Heart right ventricle (tissue), 16 donors: ENCODE measurements around the gene TBRG4. TPM values are rescaled to one million over a fixed set of nuclear protein-coding genes. Genes with fewer than 3 reads are reported as not detected.

Source experiments
- ATAC-seq, 8 donors: fragments of 200-7000 bp; cut with Tn5 transposase; one replicate each; pipeline ENCODE4 v1.9.1; 2020; ENCODE audit warnings: mild to moderate bottlenecking in 8 of 8, moderate library complexity in 8 of 8, moderate number of reproducible peaks in 1 of 8
- DNase-seq, 2 donors: peaks; one replicate each; pipeline ENCODE4 v3.0.0-alpha.2; 2020
- H3K27ac ChIP-seq, 10 donors: fragments of 200-600 bp; sonication (generic) in 2 of 10; one replicate each; pipeline versions ENCODE4 v1.5.0 to v1.8.0; 2020 to 2022; ENCODE audit warnings: mild to moderate bottlenecking in 3 of 10
- H3K27me3 ChIP-seq, 7 donors: fragments of 200-600 bp; one replicate each; pipeline ENCODE4 v1.8.0; 2021 to 2022; ENCODE audit warnings: mild to moderate bottlenecking in 2 of 7
- H3K36me3 ChIP-seq, 9 donors: fragments of 200-600 bp; sonication (generic) in 1 of 9; one replicate each; pipeline versions ENCODE4 v1.5.0 to v1.8.0; 2020 to 2022; ENCODE audit warnings: mild to moderate bottlenecking in 2 of 9
- H3K4me1 ChIP-seq, 9 donors: fragments of 200-600 bp; sonication (generic) in 1 of 9; one replicate each; pipeline versions ENCODE4 v1.5.0 to v1.8.0; 2020 to 2022; ENCODE audit warnings: mild to moderate bottlenecking in 4 of 9
- H3K4me3 ChIP-seq, 10 donors: fragments of 200-600 bp; sonication (generic) in 2 of 10; one replicate each; pipeline versions ENCODE4 v1.5.0 to v1.8.0; 2020 to 2022; ENCODE audit warnings: mild to moderate bottlenecking in 7 of 10, moderate library complexity in 2 of 10
- H3K9me3 ChIP-seq, 11 donors: fragments of 200-600 bp in 10 of 11; sonication (generic) in 2 of 11; one replicate each; pipeline versions ENCODE4 v1.5.0 to v1.8.0; 2013 to 2022; ENCODE audit warnings: mild to moderate bottlenecking in 2 of 11, control low read depth in 1 of 11, moderate library complexity in 1 of 11
- CTCF ChIP-seq, 9 donors: fragments of 200-600 bp; sonication (generic) in 2 of 9; IDR thresholded peaks; one replicate each; pipeline versions ENCODE4 v1.5.0 to v1.8.0; 2021 to 2022; ENCODE audit warnings: antibody characterized with exemption in 9 of 9, mild to moderate bottlenecking in 5 of 9, moderate library complexity in 1 of 9
- WGBS, 2 donors: extraction: QIAGEN DNeasy Blood & Tissue Kit; methylation state at CpG; one replicate each; pipeline ENCODE4 v1.1.7; 2013; ENCODE audit warnings: inconsistent platforms in 1 of 2; 5-methylcytosine and 5-hydroxymethylcytosine counted together
- intact Hi-C, 10 donors: fragments of 100-400 bp; cut with DNase I; formaldehyde crosslinking; loops; one replicate each; pipeline versions ENCODE4 v1.11.1 to v1.14.2; 2022
- long read RNA-seq, 3 donors: library from polyadenylated mRNA; unstranded; transcript quantifications; one replicate each; pipeline ENCODE4 v2.0.0, GENCODE V29; 2020 to 2021
- polyA plus RNA-seq, 2 donors: library from polyadenylated mRNA; stranded (reverse); fragments of 200-250 nt; gene quantifications; one replicate each; pipeline ENCODE4 v1.2.3, GENCODE V29; 2013
- total RNA-seq, 10 donors: library from RNA; stranded (reverse); fragmentation: NEBNext Ultra II Directional in 3 of 10; extraction: Animal tissue kit (Norgen Biotek cat#: 25700) in 3 of 10; gene quantifications; one replicate each; pipeline versions ENCODE4 v1.2.1 to v1.2.4, GENCODE V29; 2021 to 2023
- donor health status: Arrhythmogenic right ventricular cardiomyopathy.
- donor health status: ischemic (EF 13 %, LVEDD 7.1; RV severe dilation, severe dysfunction).
- donor health status: healthy with polysubstance abuse.
- donor health status: DM: no; HTN: yes; CAD: no.
- donor health status: DM: no; HTN: no; CAD: no.
- donor health status: ischemic (EF 25% LVEDD 6.9; RV normal size, moderate dysfunction).
- donor health status: ischemic (EF 25% LVEDD 5.7; RV mildly dilated, moderate dysfunction).
- donor health status: healthy.
- donor health status: DM: yes; HTN: yes; CAD: no.
- donor health status: Ischemic cardiomyopathy.
- donor health status: ischemic (EF 35%, LVEDD 5.7; RV mildly dilated, moderate dysfunction).
- donor health status: nonischemic (EF 11% LVEDD 7.7; RV severe dilation, severe dysfunction).
- donor health status: DM: yes; HTN: yes; CAD: no.
- donor health status: PGD.
- donor health status: ischemic (EF 29% LVEDD 5.4; RV normal size, mild dysfunction).
- donor health status: nonischemic (EF 23%, LVEDD 6.1; RV moderate dilation, normal function).

TBRG4 gene
- total RNA-seq (10 to 100 TPM; 57.1 to 88.2 (median 66.7) TPM), polyA plus RNA-seq (10 to 100 TPM; 74.3 to 93.9 TPM)
- long read RNA-seq, donor 1, transcript TBRG4-203 (9 exons, 2,225 nt), result minor isoform, 20 of 224 reads
- long read RNA-seq, donor 1, transcript TBRG4-202 (9 exons, 1,917 nt), result minor isoform, 42 of 224 reads
- long read RNA-seq, donor 1, transcript TBRG4-201 (11 exons, 2,243 nt), result major isoform, 71 of 224 reads
- long read RNA-seq, donor 1, partial matches to known transcripts, result 19 of 224 reads
- long read RNA-seq, donor 1, other reads (novel, unspliced or antisense), result 66 of 224 reads
- long read RNA-seq, donor 2, transcript TBRG4-201 (11 exons, 2,243 nt), result major isoform, 72 of 175 reads
- long read RNA-seq, donor 2, transcript TBRG4-202 (9 exons, 1,917 nt), result minor isoform, 17 of 175 reads
- long read RNA-seq, donor 2, partial matches to known transcripts, result 25 of 175 reads
- long read RNA-seq, donor 2, other reads (novel, unspliced or antisense), result 52 of 175 reads
- long read RNA-seq, donor 3, transcript TBRG4-203 (9 exons, 2,225 nt), result minor isoform, 6 of 344 reads
- long read RNA-seq, donor 3, transcript TBRG4-202 (9 exons, 1,917 nt), result minor isoform, 23 of 344 reads
- long read RNA-seq, donor 3, transcript TBRG4-201 (11 exons, 2,243 nt), result major isoform, 162 of 344 reads
- long read RNA-seq, donor 3, transcript TBRG4-217 (9 exons, 3,409 nt), result minor isoform, 6 of 344 reads
- long read RNA-seq, donor 3, partial matches to known transcripts, result 45 of 344 reads
- long read RNA-seq, donor 3, other reads (novel, unspliced or antisense), result 101 of 344 reads

GRCh38 chr7:45111298-45112223 is at the start of gene TBRG4:
Gene TBRG4, minus strand, starts transcription at chr7:45111697. Its CDS starts 2,460 bp downstream, at chr7:45109237.
- no peaks in the 10 kb centered on the region for H3K27me3 ChIP-seq
- TF ChIP-seq CTCF (IDR thresholded peaks at IDR 0.05), result peak in 7 of 9 donors; percentile 9 to 65 (median 50)
- intact Hi-C loops, result loop anchor here in 7 of 10 donors (5.0 to 10.0 kb wide), 5 partner anchors 109 to 227 kb away; partner anchors contain the start of genes CCM2 (in 2 of the 7) and PURB (in 1 of the 7)
- H3K4me1 ChIP-seq, result peaks cover 11 to 55% (median 43%) of the 10 kb centered on the region in 9 donors
- H3K9me3 ChIP-seq, result no peaks in the 10 kb centered on the region
- ATAC-seq, result peak; percentile 99 to 100 (median 99)
- peaks cover 0 to 32% (median 22%) of the 10 kb centered on the region in 9 donors for H3K36me3 ChIP-seq
- DNase-seq, result peak; percentile 95
- H3K27ac ChIP-seq, result peak within 1 kb of the TSS; percentile 80 to 99 (median 94)
- WGBS, 2 donors, result 0% methylated on average over 64 of the region's 64 CpGs
- H3K4me3 ChIP-seq, result peak within 1 kb of the TSS; percentile 57 to 89 (median 73)

- TF ChIP-seq CTCF (IDR thresholded peaks at IDR 0.05), result no peak
- intact Hi-C loops, result loop anchor here in 3 of 10 donors (2.0 to 5.0 kb wide), 3 partner anchors 50 to 81 kb away; no protein-coding TSS in a partner anchor
- ATAC-seq, result no peak
- Histone ChIP-seq H3K27ac (peak overlapping the region in 8 of 10 donors; percentile 2 to 96 (median 90)), H3K27me3 (peaks cover 0 to 27% (median 9%) of the 10 kb centered on the region in 7 donors), H3K36me3 (peaks cover 0 to 18% (median 4%) of the 10 kb centered on the region in 9 donors), H3K9me3 (peaks cover 0 to 20% (median 7%) of the 10 kb centered on the region in 11 donors), H3K4me1 (peaks cover 0 to 29% (median 5%) of the 10 kb centered on the region in 9 donors), H3K4me3 (peak overlapping the region in 6 of 10 donors; percentile 8 to 81 (median 69))
- DNase-seq, result no peak
- WGBS, 2 donors, result 69 to 75% methylated on average over 4 of the region's 4 CpGs
Observed at GRCh38 chr7:45161138-45161537, 49.6 kb upstream of the TBRG4 start.

- DNase-seq, result no peak
- H3K4me3 ChIP-seq, result peak overlapping the region in 7 of 10 donors; percentile 3 to 81 (median 66)
Observed at GRCh38 chr7:45160417-45160881, 49.0 kb upstream of the TBRG4 start.

More at GRCh38 chr7:45160417-45160881, 49.0 kb upstream of the TBRG4 start:
- intact Hi-C loops, result loop anchor here in 3 of 10 donors (2.0 to 5.0 kb wide), 3 partner anchors 50 to 82 kb away; no protein-coding TSS in a partner anchor
- ATAC-seq, result peak in 7 of 8 donors; percentile 7 to 47 (median 30)
- Histone ChIP-seq H3K27me3 (peaks cover 0 to 27% (median 9%) of the 10 kb centered on the region in 7 donors), H3K27ac (peak overlapping the region in 9 of 10 donors; percentile 44 to 96 (median 89)), H3K9me3 (peaks cover 0 to 19% (median 7%) of the 10 kb centered on the region in 11 donors), H3K4me1 (peaks cover 0 to 29% (median 5%) of the 10 kb centered on the region in 9 donors), H3K36me3 (peaks cover 0 to 18% (median 4%) of the 10 kb centered on the region in 9 donors)
- no peak for TF ChIP-seq CTCF (IDR thresholded peaks at IDR 0.05)
- WGBS, 2 donors, result 58 to 63% methylated on average over 10 of the region's 10 CpGs
